ENCODE measurements around the gene CACNB4.
"Not testable (repeated sequence)": the region's sequence is repeated elsewhere in the genome, so short reads cannot be mapped to it uniquely, and the experiment has no call there.

CACNB4 gene

GRCh38 chr2:151891566-151892194 lies 207.2 kb downstream of the CACNB4 start:
- DNase-seq: no peak

GRCh38 chr2:151887164-151887563 lies 211.7 kb downstream of the CACNB4 start:
- no peak for DNase-seq

DNA sequence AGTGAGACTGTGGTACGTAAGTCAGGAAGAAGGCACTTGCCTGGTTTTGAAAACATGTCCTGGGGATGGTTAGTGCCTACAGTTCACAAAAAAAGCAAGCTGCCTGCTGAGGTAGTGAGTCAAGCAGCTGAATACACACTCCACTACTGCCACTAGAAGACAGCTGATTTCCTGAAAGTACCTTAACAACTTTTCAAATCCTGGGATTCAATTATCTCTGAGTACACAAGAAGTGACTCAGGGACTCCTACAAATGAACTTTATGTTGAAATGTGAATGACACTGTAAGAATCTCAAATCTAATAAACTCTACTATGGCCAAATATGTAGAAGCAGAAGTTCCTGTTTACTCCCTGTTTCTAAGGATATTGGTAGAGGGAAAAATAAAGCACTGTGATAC lies 212.6 kb downstream of the CACNB4 start:
- DNase-seq: no peak

DNA sequence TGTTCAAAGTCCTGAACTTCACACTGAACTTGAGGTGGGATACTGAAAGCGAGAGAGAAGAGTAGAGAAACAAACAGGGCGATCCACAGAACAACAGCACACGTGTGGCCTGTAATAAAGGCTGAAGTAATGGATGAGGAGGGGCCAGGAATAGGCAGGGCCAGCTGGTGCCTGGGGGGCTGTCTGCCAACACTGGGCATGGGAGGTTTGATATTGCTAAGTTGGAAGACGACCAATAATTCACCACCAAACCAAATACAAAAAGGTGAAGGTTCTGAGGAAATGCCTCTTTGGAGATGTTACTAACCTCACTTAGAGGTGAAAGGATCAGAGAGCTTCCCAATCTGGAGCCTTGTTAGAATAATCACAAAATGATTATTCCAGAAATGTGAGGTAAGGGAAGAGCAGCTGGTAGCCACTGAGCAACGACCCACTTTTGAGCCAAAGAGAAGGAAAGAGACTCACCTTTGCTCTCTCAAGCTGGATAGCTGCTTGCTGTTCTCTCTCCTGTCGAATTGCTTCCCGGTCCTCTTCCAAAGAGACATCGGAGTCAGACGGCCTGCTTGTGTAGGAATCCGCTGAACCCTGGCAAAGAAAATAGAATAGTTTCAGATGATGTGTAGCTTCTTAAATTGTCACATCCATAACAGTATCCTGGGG lies 215.9 kb downstream of the CACNB4 start:
- no peak for DNase-seq

DNA sequence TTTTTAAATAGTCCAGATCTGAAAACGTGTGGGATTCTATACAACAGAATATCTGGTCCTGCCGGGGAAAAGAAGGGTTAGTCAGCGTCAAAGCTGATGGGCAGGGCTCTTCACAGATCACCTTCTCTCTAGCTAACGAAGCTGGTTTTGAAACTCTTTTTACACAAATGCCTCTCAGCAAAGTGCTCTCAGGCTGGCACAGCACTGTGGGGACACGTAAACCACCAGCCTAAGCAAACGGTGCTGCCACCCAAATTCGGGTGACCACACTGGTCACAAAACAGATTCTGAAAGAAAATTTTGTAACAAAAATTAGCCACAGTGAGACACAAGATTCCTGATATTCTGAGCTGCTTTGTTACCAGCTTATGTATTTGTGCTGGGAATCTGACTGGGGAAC lies 217.5 kb downstream of the CACNB4 start:
- no peak for DNase-seq

- DNase-seq: no peak
These were observed 218.3 kb downstream of the CACNB4 start for GRCh38 chr2:151880586-151880985.

DNA sequence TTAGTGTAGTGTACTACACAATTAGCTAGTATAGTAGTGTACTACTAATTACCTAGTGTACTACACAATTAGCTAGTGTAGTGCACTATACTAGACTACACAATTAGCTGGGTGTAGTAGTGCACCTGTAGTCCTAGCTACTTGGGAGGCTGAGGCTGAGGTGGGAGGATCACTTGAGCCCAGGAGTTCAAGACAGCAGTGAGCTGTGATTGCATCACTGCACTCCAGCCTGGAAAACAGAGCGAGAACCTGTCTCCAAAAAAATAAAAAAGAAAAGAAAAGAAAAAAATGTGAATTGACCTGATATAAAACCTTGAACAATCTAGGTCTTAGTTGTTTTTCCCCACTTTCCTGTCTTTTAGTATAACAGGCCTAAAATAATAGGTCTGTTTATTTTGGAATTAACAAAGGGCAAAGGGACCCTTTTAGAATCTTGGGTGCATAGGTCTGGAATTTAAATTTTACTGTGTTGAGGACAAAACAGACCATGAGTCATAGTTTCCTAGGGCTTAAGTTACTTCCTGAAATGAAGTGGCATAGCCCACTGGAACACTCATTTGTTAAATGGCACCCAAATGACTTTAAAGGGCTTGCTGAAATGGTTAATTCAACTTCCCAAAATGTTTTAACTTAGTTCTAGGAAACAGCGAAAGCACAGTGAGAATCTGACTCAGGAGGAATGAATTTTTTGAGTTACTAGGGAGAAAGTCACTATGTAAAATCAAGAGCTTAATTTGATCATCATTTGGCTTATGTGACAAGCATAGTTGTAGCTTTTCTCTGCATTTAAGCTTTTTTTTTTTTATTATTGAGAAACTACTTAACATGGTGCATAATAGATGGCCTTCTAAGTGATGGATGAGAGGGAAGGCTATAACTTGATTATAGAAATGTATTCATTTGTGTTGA lies 219.9 kb downstream of the CACNB4 start:
- no peak for DNase-seq

- DNase-seq: no peak
These were observed 220.6 kb downstream of the CACNB4 start for GRCh38 chr2:151878204-151878603.

DNA sequence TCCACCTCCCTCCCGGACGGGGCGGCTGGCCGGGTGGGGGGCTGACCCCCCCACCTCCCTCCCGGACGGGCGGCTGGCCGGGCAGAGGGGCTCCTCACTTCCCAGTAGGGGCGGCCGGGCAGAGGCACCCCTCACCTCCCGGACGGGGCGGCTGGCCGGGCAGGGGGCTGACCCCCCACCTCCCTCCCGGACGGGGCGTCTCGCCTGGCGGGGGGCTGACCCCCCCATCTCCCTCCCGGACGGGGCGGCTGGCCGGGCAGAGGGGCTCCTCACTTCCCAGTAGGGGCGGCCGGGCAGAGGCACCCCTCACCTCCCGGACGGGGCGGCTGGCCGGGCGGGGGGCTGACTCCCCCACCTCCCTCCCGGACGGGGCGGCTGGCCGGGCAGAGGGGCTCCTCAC lies 223.2 kb downstream of the CACNB4 start:
- not testable (repeated sequence) for DNase-seq

- no peak for DNase-seq
These were observed 226.4 kb downstream of the CACNB4 start for GRCh38 chr2:151872463-151872862.

- DNase-seq: no peak
These were observed 229.6 kb downstream of the CACNB4 start for GRCh38 chr2:151869291-151869690.

GRCh38 chr2:151862700-151863099 lies 236.1 kb downstream of the CACNB4 start:
- no peak for DNase-seq

DNA sequence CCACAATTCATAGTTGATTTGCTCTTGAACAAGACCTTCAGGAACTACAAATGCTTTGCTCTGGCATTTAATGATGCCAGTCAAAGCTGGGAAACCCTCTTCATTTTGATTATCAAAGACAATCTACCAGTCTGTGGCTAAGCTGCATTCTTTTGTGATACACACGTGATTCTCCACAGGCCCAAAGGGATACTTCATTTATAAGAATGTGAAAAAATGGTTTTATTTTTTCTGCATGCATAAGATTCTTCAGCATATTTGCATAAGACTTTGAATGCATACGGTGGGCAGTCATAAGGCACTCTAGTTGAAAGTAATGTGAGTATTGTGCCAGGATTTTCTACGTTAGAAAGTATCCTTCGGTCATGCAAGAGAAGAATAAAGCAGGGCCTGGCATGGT lies 237.7 kb downstream of the CACNB4 start:
- no peak for DNase-seq

DNA sequence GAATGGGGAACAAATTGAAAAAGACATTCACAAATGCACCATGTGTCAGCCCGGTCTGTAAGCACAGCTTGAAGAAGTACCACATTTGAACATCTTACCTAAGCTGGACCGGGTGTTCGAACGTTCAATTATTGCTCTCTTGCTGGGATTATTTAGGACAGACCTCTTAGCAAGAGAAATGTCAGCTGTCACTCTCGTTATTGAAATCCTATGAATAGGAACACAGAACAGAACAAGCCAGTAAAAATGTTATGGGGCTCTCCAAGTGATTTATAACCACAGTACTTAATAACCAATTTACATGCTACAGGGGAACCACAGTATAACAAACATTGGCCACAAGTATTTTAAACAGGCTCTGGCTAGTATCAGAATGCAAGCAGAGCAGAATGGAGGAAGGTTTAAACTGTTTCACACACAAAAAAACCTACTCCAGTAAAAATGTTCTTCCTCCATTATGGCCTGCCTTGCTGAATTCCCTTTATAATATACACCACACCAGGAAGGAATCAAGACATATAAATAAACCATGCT lies 238.2 kb downstream of the CACNB4 start:
- no peak for DNase-seq

- DNase-seq: no peak
These were observed 238.6 kb downstream of the CACNB4 start for GRCh38 chr2:151860210-151860609.

DNA sequence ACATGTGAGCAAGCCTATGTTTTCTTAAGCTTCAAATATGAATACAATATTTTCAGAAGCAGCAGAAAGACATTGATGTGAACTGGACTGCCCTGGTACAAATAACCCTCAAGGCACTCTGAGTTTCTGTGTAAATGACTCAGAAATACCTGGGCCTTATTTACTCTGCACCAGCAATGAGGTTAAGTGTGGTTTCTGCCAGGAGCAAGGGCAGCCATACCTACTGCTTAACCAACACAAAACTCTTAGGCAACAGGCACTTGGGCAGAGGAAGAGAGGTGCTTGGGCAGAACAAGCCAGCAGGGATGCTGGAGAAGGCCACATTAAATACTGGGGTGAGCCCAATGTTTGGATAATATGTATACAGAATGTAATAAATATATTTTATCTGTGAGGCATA lies 241.2 kb downstream of the CACNB4 start:
- DNase-seq: no peak

DNA sequence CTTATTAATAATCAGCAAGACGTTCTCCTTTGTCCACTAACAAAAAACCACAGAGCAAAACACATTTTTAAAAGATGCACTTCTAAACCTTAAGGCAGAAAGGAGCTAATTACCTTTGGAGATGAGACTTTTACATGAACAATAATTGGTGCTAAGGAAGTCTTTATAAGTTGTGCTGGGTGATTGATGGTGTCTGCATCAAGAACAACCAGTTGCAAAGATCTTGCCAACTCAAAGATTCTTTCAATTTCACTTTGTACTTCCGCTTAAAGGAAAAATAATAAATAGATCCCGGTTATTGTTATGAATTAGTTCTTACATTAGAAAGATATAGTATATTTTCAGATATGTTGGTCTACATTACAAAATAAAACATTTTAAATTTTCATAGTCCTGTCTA lies 243.7 kb downstream of the CACNB4 start:
- no peak for DNase-seq

DNA sequence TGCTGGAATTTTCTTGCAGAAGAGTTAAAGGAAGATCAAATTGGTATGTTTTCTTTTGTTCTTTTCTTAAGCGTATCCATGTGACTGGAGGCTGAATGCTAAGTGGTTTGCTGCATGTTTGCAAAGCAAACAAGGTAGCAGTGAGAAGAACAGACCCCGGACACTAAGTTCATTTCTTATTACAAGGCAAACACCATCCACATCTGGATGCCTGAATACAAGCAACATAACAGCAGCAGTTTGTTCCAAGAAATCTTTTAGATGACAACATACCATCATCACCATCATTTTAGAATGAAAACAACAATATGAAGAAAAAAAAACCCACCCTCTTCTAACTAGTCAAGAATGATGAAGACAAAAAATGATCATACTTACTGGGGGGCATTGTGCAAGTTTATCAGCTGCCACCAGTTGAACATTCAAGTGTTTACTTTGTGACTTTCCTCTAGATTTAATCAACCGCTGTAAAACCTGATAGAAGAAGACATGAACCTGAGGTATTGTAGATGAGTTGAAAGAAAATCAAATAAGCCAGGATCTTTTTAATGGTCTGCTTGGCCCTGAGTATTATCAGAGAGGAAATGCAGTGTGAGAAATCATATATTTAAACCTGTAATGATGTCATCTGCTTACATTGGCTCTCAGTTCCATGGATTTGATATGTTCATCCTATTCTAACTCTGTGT lies 245.6 kb downstream of the CACNB4 start:
- no peak for DNase-seq

GRCh38 chr2:151852260-151853069 lies 246.4 kb downstream of the CACNB4 start:
- no peak for DNase-seq

DNA sequence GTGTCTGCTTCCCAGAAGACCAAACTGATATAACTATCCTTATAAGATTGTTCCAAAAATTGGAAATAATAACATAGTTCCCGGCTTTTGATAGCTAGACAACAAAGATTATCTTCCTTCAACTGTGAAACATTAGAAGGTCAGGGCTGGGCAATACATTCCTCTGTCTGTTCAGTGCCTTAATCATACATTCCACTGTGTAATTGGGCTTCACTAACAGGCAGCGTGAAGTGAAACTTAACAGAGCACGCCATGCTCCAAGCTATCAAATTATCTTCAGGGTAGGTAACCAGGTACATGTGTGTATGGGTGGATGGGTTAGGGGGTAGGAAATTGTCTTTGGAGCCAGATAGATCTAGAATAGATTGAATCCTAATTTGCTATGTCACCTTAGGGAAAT lies 247.1 kb downstream of the CACNB4 start:
- DNase-seq: no peak

DNA sequence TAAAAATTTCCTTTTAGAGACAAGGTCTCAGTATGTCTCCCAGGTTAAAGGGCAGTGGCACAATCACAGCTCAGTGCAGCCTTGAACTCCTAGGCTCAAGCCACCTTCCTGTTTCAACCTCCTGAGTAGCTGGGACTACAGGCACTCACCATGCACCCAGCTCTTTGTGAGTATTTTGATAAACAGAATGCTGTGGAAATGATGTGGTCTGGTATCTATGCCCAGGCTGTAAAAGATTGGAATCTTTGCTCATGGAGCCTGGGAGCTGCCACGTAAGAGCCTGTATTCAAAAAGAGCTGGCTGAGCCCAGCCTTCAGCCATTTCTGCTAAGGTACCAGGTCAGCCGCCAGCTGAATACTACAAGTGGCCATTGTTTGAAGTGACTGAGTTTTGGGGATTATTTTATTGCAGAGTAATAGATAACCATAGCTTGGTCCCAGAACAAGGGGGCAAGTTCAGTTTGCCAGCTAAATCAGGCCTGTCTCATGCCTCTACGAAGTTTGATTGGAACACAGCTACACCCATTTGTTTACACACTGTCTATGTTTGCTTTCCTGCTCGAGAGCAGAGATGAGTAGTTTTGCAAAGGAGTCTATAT lies 249.3 kb downstream of the CACNB4 start:
- DNase-seq: no peak

- DNase-seq: no peak
These were observed 253.0 kb downstream of the CACNB4 start for GRCh38 chr2:151845884-151846283.

Measured in NCI-H1105 (cell line).